Vagina (tissue), 2 donors: Measurements from ENCODE around the gene GATM. TPM values are rescaled to one million over a fixed set of nuclear protein-coding genes. Genes with fewer than 3 reads are reported as not detected.

ENCODE experiments used
- DNase-seq, 2 donors: peaks; one replicate each; pipeline ENCODE4 v3.0.0-alpha.2; 2017; ENCODE audit errors: extremely low spot score in 2 of 2
- H3K27ac ChIP-seq: fragments of 200-600 bp; sonication (generic); one replicate; pipeline ENCODE4 v1.5.1; 2019
- H3K27me3 ChIP-seq: fragments of 200-600 bp; sonication (generic); one replicate; pipeline ENCODE4 v1.5.1; 2019
- H3K36me3 ChIP-seq, 2 donors: fragments of 200-600 bp; sonication (generic); one replicate each; pipeline ENCODE4 v1.5.1; 2017 to 2019
- H3K4me1 ChIP-seq: fragments of 200-600 bp; sonication (generic); one replicate; pipeline ENCODE4 v1.5.1; 2019
- H3K4me3 ChIP-seq, 2 donors: fragments of 200-600 bp; sonication (generic); 1 replicate in 1 of 2; 2 replicates in 1 of 2; pipeline ENCODE4 v1.5.1; 2016 to 2019
- H3K9me3 ChIP-seq: fragments of 200-600 bp; sonication (generic); one replicate; pipeline ENCODE4 v1.5.1; 2019
- POLR2A ChIP-seq, 2 donors: fragments of 450-650 bp; IDR thresholded peaks; one replicate each; pipeline ENCODE4 v1.6.1; 2017; ENCODE audit warnings: antibody characterized with exemption in 2 of 2, mild to moderate bottlenecking in 2 of 2, moderate library complexity in 2 of 2
- POLR2AphosphoS5 ChIP-seq, 2 donors: sonication (generic); formaldehyde crosslinking; IDR thresholded peaks; one replicate each; pipeline ENCODE4 v1.9.0; 2017; ENCODE audit warnings: antibody characterized with exemption in 2 of 2, mild to moderate bottlenecking in 2 of 2, low read depth in 1 of 2; ENCODE audit not compliant: insufficient read depth in 1 of 2
- intact Hi-C: fragments of 100-400 bp; cut with DNase I; formaldehyde crosslinking; loops from one replicate; pipeline ENCODE4 v1.15.1; 2023
- total RNA-seq: library from RNA; depleted of rRNA; stranded (reverse); fragments of >200 nt; gene quantifications from one replicate; pipeline ENCODE4 v1.2.3, GENCODE V29; 2016
- TF ChIP-seq, protein P1 (sequence below), 3 experiments: fragments of 450-650 bp in 2 of 3; fragments of 200-600 bp in 1 of 3; sonication (generic) in 1 of 3; IDR thresholded peaks; one replicate each; pipeline ENCODE4 v1.5.1; 2017 to 2019; ENCODE audit warnings: antibody characterized with exemption in 3 of 3, mild to moderate bottlenecking in 2 of 3, moderate library complexity in 2 of 3

Gene GATM
- total RNA-seq, 1 donor from 2014 or later = 50.1 TPM

- H3K4me1 ChIP-seq = no peaks in the 10 kb centered on the region
- H3K9me3 ChIP-seq = no peaks in the 10 kb centered on the region
- no peaks in the 10 kb centered on the region for H3K27me3 ChIP-seq
- intact Hi-C loops = no loop called here
- no peak for DNase-seq
- TF ChIP-seq POLR2A (IDR thresholded peaks at IDR 0.05) (no peak), POLR2AphosphoS5 (IDR thresholded peaks at IDR 0.05; ENCODE audit: insufficient read depth in 1 of 2, low read depth in 1 of 2) (no peak)
- TF ChIP-seq, protein P1, sequence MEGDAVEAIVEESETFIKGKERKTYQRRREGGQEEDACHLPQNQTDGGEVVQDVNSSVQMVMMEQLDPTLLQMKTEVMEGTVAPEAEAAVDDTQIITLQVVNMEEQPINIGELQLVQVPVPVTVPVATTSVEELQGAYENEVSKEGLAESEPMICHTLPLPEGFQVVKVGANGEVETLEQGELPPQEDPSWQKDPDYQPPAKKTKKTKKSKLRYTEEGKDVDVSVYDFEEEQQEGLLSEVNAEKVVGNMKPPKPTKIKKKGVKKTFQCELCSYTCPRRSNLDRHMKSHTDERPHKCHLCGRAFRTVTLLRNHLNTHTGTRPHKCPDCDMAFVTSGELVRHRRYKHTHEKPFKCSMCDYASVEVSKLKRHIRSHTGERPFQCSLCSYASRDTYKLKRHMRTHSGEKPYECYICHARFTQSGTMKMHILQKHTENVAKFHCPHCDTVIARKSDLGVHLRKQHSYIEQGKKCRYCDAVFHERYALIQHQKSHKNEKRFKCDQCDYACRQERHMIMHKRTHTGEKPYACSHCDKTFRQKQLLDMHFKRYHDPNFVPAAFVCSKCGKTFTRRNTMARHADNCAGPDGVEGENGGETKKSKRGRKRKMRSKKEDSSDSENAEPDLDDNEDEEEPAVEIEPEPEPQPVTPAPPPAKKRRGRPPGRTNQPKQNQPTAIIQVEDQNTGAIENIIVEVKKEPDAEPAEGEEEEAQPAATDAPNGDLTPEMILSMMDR (IDR thresholded peaks at IDR 0.05) = no peak
- no peak overlapping the region for H3K4me3 ChIP-seq
- no peaks in the 10 kb centered on the region for H3K36me3 ChIP-seq
- H3K27ac ChIP-seq = no peak overlapping the region
Observed at GRCh38 chr15:45355860-45356259, 22.5 kb downstream of the GATM start.

DNA sequence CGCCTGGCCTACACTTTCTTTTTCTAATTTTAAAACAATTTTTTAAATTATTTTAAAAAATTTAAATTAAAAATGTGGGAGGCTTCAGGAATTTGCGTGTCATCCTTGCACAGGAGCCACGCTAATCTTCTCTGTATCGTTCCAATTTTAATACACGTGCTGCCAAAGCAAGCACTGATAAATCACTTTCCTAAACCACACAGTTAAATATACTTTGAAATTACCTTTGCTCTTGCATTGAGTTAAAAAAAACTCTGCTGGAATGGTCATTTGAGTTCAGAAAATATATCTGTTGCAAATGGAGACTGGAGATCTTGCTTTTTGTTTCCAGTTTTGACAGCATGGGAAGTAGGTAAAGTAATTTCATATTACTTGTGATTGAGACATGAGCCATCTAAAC is 23.6 kb downstream of the GATM start:
- no peak for DNase-seq
- intact Hi-C loops = no loop called here
- Histone ChIP-seq H3K9me3 (no peaks in the 10 kb centered on the region), H3K4me3 (no peak overlapping the region), H3K27me3 (no peaks in the 10 kb centered on the region), H3K27ac (no peak overlapping the region), H3K4me1 (no peaks in the 10 kb centered on the region), H3K36me3 (no peaks in the 10 kb centered on the region)
- no peak for TF ChIP-seq POLR2A (IDR thresholded peaks at IDR 0.05)
- TF ChIP-seq POLR2AphosphoS5 (IDR thresholded peaks at IDR 0.05; ENCODE audit: insufficient read depth in 1 of 2, low read depth in 1 of 2) = no peak
- TF ChIP-seq, protein P1 (IDR thresholded peaks at IDR 0.05) = no peak

DNA sequence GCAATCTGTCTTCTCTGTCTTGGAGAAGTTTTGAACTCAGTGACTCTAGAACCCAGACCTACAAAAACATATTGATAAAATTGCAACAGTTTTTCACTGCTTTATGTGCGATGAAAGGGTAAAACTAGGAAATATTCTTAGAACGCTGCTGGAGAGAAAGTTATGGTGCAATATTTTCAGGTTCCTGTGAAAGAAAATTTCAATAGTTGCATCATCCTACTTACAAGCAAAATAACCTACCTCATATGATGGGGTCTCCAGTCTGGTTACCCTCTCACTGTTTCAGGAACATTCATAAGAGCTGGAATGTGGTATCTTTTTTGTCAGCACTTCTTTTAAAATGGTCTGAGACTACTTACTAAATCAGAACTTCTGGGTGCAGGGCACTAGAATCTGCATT is 27.1 kb downstream of the GATM start:
- no peak for TF ChIP-seq POLR2AphosphoS5 (IDR thresholded peaks at IDR 0.05; ENCODE audit: insufficient read depth in 1 of 2, low read depth in 1 of 2)
- TF ChIP-seq, protein P1 (IDR thresholded peaks at IDR 0.05) = no peak
- no peak for TF ChIP-seq POLR2A (IDR thresholded peaks at IDR 0.05)
- Histone ChIP-seq H3K36me3 (no peaks in the 10 kb centered on the region), H3K4me3 (no peak overlapping the region), H3K27ac (no peak overlapping the region), H3K9me3 (no peaks in the 10 kb centered on the region), H3K4me1 (no peaks in the 10 kb centered on the region), H3K27me3 (no peaks in the 10 kb centered on the region)
- intact Hi-C loops = no loop called here
- DNase-seq = no peak

DNA sequence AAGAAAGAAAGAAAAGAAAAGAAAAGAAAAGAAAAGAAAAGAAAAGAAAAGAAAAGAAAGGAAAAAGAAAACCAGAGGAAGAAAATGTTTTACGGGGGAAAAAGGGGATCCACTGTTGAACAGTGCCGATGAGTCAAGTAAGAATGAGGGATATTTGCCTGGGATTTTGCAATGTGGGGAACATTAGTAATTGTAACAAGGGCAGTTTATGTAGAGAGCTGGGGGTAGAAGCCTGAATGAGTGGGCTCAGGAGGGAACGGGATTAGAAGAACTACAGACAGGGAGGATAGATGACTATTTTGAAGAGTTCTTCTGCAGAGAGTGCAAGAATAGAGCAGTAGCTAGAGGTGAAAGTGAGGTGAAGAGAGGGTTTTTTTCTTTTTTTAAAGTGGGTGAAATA is 28.7 kb downstream of the GATM start:
- no peak for DNase-seq
- Histone ChIP-seq H3K9me3 (no peaks in the 10 kb centered on the region), H3K27ac (no peak overlapping the region), H3K4me1 (no peaks in the 10 kb centered on the region), H3K36me3 (no peaks in the 10 kb centered on the region), H3K27me3 (no peaks in the 10 kb centered on the region), H3K4me3 (no peak overlapping the region)
- intact Hi-C loops = no loop called here
- TF ChIP-seq POLR2A (IDR thresholded peaks at IDR 0.05) (no peak), POLR2AphosphoS5 (IDR thresholded peaks at IDR 0.05; ENCODE audit: insufficient read depth in 1 of 2, low read depth in 1 of 2) (no peak)
- TF ChIP-seq, protein P1 (IDR thresholded peaks at IDR 0.05) = no peak

GRCh38 chr15:45347989-45348388 is 30.4 kb downstream of the GATM start:
- H3K4me3 ChIP-seq = no peak overlapping the region
- H3K9me3 ChIP-seq = no peaks in the 10 kb centered on the region
- no peaks in the 10 kb centered on the region for H3K36me3 ChIP-seq
- intact Hi-C loops = no loop called here
- DNase-seq = no peak
- no peak for TF ChIP-seq POLR2A (IDR thresholded peaks at IDR 0.05)
- no peak for TF ChIP-seq POLR2AphosphoS5 (IDR thresholded peaks at IDR 0.05; ENCODE audit: insufficient read depth in 1 of 2, low read depth in 1 of 2)
- TF ChIP-seq, protein P1 (IDR thresholded peaks at IDR 0.05) = no peak
- no peaks in the 10 kb centered on the region for H3K27me3 ChIP-seq
- no peak overlapping the region for H3K27ac ChIP-seq
- no peaks in the 10 kb centered on the region for H3K4me1 ChIP-seq
